ENCODE results near the gene RARB. TPM values are rescaled to one million over a fixed set of nuclear protein-coding genes. Genes with fewer than 3 reads are reported as not detected.

RARB gene
- total and polyA plus RNA-seq, 2 of the 13 experiments (the other 11 are each of a cell fraction or from before 2014, with no cell fraction given) = 0.16 TPM; not detected in 1

GRCh38 chr3:25471081-25471768, 43.2 kb downstream of the RARB start:
- Histone ChIP-seq H3K9ac (ENCODE audit: insufficient read depth, low read depth, low read length) (no peak overlapping the region), H3K4me3 (replicated peaks in 1 of 3; ENCODE audit: insufficient read depth in 1 of 3, low read depth in 2 of 3, low read length in 3 of 3) (no peak overlapping the region), H3K36me3 (replicated peaks in 1 of 2; ENCODE audit: control insufficient read depth in 1 of 2, insufficient read depth in 2 of 2, low read length in 2 of 2) (no peaks in the 10 kb centered on the region), H3K9me3 (ENCODE audit: low read length) (no peaks in the 10 kb centered on the region), H3K27ac (ENCODE audit: extremely low read length, insufficient read depth, low read length) (no peak overlapping the region), H3K4me1 (ENCODE audit: insufficient read depth, low read length) (no peaks in the 10 kb centered on the region), H3K79me2 (ENCODE audit: insufficient read depth, low read length) (no peaks in the 10 kb centered on the region), H3K4me2 (ENCODE audit: low read depth, low read length) (no peak overlapping the region), H3K27me3 (ENCODE audit: control insufficient read depth in 1 of 2, insufficient read depth in 2 of 2, low read length in 2 of 2) (no peaks in the 10 kb centered on the region), H2AFZ (ENCODE audit: low read length) (no peak overlapping the region), H4K20me1 (ENCODE audit: insufficient read depth, low read length) (no peaks in the 10 kb centered on the region)
- no peak for DNase-seq (ENCODE audit: low spot score)
- ATAC-seq = no peak
- ChIA-PET CTCF (ENCODE audit: low intra/inter-chr PET ratio, low total read pairs) (no interaction called here), POLR2A (no interaction called here)
- intact Hi-C loops (cut with micrococcal nuclease; ENCODE audit: unreplicated experiment) (no loop called here), in situ Hi-C loops (cut with HindIII; ENCODE audit: extremely low pct_ligation_motif_present, low pct_unique_long_range_greater_than_20kb) (no loop called here)
- WGBS (ENCODE audit: low lambda C conversion rate) = 61% methylated on average over 9 of the region's 9 CpGs
- TF ChIP-seq, protein P1, sequence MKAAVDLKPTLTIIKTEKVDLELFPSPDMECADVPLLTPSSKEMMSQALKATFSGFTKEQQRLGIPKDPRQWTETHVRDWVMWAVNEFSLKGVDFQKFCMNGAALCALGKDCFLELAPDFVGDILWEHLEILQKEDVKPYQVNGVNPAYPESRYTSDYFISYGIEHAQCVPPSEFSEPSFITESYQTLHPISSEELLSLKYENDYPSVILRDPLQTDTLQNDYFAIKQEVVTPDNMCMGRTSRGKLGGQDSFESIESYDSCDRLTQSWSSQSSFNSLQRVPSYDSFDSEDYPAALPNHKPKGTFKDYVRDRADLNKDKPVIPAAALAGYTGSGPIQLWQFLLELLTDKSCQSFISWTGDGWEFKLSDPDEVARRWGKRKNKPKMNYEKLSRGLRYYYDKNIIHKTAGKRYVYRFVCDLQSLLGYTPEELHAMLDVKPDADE (CRISPR knock-in tag; IDR thresholded peaks at IDR 0.05) = no peak
- TF ChIP-seq, protein P2, sequence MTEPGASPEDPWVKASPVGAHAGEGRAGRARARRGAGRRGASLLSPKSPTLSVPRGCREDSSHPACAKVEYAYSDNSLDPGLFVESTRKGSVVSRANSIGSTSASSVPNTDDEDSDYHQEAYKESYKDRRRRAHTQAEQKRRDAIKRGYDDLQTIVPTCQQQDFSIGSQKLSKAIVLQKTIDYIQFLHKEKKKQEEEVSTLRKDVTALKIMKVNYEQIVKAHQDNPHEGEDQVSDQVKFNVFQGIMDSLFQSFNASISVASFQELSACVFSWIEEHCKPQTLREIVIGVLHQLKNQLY (CRISPR knock-in tag; IDR thresholded peaks at IDR 0.05) = no peak
- no peak for TF ChIP-seq ZBTB7B (CRISPR knock-in tag; IDR thresholded peaks at IDR 0.05)
- no peak for TF ChIP-seq MXD1 (CRISPR knock-in tag; IDR thresholded peaks at IDR 0.05)
- no peak for TF ChIP-seq HOXA3 (CRISPR knock-in tag; IDR thresholded peaks at IDR 0.05)
- TF ChIP-seq MIXL1 (CRISPR knock-in tag; IDR thresholded peaks at IDR 0.05) = no peak
- TF ChIP-seq ZNF24 (IDR thresholded peaks at IDR 0.05) = no peak
- TF ChIP-seq POLR2G (IDR thresholded peaks at IDR 0.05; ENCODE audit: low read depth, low read length) = no peak
- FAIRE-seq = no peak
- no TSS peak for BruUV-seq (replicated peaks)

Data from HepG2 (cell line).